Measurements from ENCODE around the gene GSE1. TPM values are rescaled to one million over a fixed set of nuclear protein-coding genes. Genes with fewer than 3 reads are reported as not detected.

The GSE1 gene
- total RNA-seq, 3 donors from 2014 or later, result 52.3 to 105 (median 60.7) TPM

GRCh38 chr16:85592700-85593493, 20.2 kb upstream of the GSE1 start:
- DNase-seq (ENCODE audit: low spot score in 2 of 2), result no peak
- TF ChIP-seq POLR2AphosphoS5 (IDR thresholded peaks at IDR 0.05), result no peak
- Histone ChIP-seq H3K4me3 (no peak overlapping the region), H3K27me3 (no peaks in the 10 kb centered on the region), H3K36me3 (no peaks in the 10 kb centered on the region), H3K27ac (peak overlapping the region in 1 of 2 donors; percentile 27), H3K4me1 (peaks cover 0 to 4% of the 10 kb centered on the region in 2 donors), H3K9me3 (no peaks in the 10 kb centered on the region)
- intact Hi-C loops (cut with DNase I; ENCODE audit: low total_unique reads), result no loop called here

- TF ChIP-seq CTCF (IDR thresholded peaks at IDR 0.05) (no peak), POLR2AphosphoS5 (IDR thresholded peaks at IDR 0.05) (no peak), POLR2A (IDR thresholded peaks at IDR 0.05) (no peak)
- H3K4me1 ChIP-seq, result peaks cover 0 to 4% of the 10 kb centered on the region in 2 donors
- no peak overlapping the region for H3K27ac ChIP-seq
Observed at GRCh38 chr16:85593494-85594221, 19.5 kb upstream of the GSE1 start.

GRCh38 chr16:85594273-85594977, 18.7 kb upstream of the GSE1 start:
- H3K4me1 ChIP-seq, result peaks cover 0 to 4% of the 10 kb centered on the region in 2 donors
- intact Hi-C loops (cut with DNase I; ENCODE audit: low total_unique reads), result no loop called here
- DNase-seq (ENCODE audit: low spot score in 2 of 2), result no peak
- H3K9me3 ChIP-seq, result no peaks in the 10 kb centered on the region
- no peaks in the 10 kb centered on the region for H3K36me3 ChIP-seq
- no peak overlapping the region for H3K27ac ChIP-seq
- no peak overlapping the region for H3K4me3 ChIP-seq
- TF ChIP-seq CTCF (IDR thresholded peaks at IDR 0.05) (no peak), POLR2A (IDR thresholded peaks at IDR 0.05) (no peak), POLR2AphosphoS5 (IDR thresholded peaks at IDR 0.05) (no peak)
- no peaks in the 10 kb centered on the region for H3K27me3 ChIP-seq

More at GRCh38 chr16:85593494-85594221, 19.5 kb upstream of the GSE1 start:
- no peaks in the 10 kb centered on the region for H3K36me3 ChIP-seq
- no peak for DNase-seq (ENCODE audit: low spot score in 2 of 2)
- no peaks in the 10 kb centered on the region for H3K9me3 ChIP-seq
- intact Hi-C loops (cut with DNase I; ENCODE audit: low total_unique reads), result no loop called here
- H3K4me3 ChIP-seq, result no peak overlapping the region
- H3K27me3 ChIP-seq, result no peaks in the 10 kb centered on the region

- DNase-seq (ENCODE audit: low spot score in 2 of 2), result no peak
- intact Hi-C loops (cut with DNase I; ENCODE audit: low total_unique reads), result no loop called here
- no peak overlapping the region for H3K27ac ChIP-seq
Observed at GRCh38 chr16:85594978-85595661, 18.0 kb upstream of the GSE1 start.

More at GRCh38 chr16:85594978-85595661, 18.0 kb upstream of the GSE1 start:
- H3K9me3 ChIP-seq, result no peaks in the 10 kb centered on the region
- no peak overlapping the region for H3K4me3 ChIP-seq
- no peaks in the 10 kb centered on the region for H3K36me3 ChIP-seq
- no peaks in the 10 kb centered on the region for H3K27me3 ChIP-seq
- TF ChIP-seq POLR2A (IDR thresholded peaks at IDR 0.05) (no peak), CTCF (IDR thresholded peaks at IDR 0.05) (no peak), POLR2AphosphoS5 (IDR thresholded peaks at IDR 0.05) (no peak)
- peaks cover 0 to 4% of the 10 kb centered on the region in 2 donors for H3K4me1 ChIP-seq

All from breast epithelium (tissue), 4 donors.